PFSK-1 (cell line): ENCODE results near the gene PSMA8.

ENCODE experiments used
- FOXP2 ChIP-seq: optimal IDR thresholded peaks from 2 replicates; pipeline ENCODE3; 2011; ENCODE audit warnings: borderline replicate concordance, control low read depth, inconsistent platforms; ENCODE audit not compliant: insufficient read depth; ENCODE audit errors: extremely low read length, extremely low read depth
- POLR2AphosphoS5 ChIP-seq: IDR thresholded peaks from 2 replicates; pipeline ENCODE4 v1.6.1; 2012; ENCODE audit warnings: low read depth, mild to moderate bottlenecking, control low read depth, low read length, moderate library complexity
- REST ChIP-seq, 2 experiments: IDR thresholded peaks; 2 replicates each; pipeline versions ENCODE4 v1.6.1 to v1.8.0; 2011 to 2012; ENCODE audit warnings: low read depth in 2 of 2, low read length in 2 of 2, control low read depth in 1 of 2, inconsistent platforms in 1 of 2, mild to moderate bottlenecking in 1 of 2, moderate library complexity in 1 of 2; ENCODE audit not compliant: insufficient read depth in 1 of 2
- SIN3A ChIP-seq: IDR thresholded peaks from 2 replicates; pipeline ENCODE4 v1.6.1; 2012; ENCODE audit warnings: mild to moderate bottlenecking, low read length, moderate library complexity, borderline replicate concordance; ENCODE audit not compliant: insufficient read depth
- TAF1 ChIP-seq: IDR thresholded peaks from 2 replicates; pipeline ENCODE4 v1.6.1; 2012; ENCODE audit warnings: low read length, control low read depth, borderline replicate concordance; ENCODE audit not compliant: insufficient read depth

Gene PSMA8

GRCh38 chr18:26127786-26128185, 5.9 kb upstream of the PSMA8 start:
- TF ChIP-seq TAF1 = no peak
- TF ChIP-seq REST (IDR thresholded peaks at IDR 0.05; ENCODE audit: insufficient read depth in 1 of 2, low read depth in 2 of 2, low read length in 2 of 2) = no peak
- no peak for TF ChIP-seq FOXP2
- no peak for TF ChIP-seq SIN3A
- no peak for TF ChIP-seq POLR2AphosphoS5

DNA sequence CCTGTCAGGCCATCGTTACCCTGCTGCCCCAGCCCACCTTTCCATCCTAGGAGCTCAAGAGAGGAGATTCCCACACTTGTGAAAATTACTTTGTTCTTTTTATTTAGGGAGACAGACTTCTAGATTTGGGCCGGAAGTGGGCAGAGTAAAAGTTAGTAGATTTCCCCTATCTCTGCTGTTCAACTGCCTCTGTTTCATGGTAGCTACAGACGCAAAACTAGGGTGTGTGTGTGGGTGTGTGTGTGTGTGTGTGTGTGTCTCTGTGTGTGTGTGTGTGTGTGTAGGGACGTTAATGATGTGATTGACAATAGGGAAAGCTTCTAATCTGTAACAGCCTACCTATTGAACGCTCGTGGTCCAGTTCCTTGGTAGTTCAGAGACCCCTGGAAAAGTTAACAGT, 438 bp downstream of the PSMA8 start:
- TF ChIP-seq REST (IDR thresholded peaks at IDR 0.05; ENCODE audit: insufficient read depth in 1 of 2, low read depth in 2 of 2, low read length in 2 of 2) (no peak), TAF1 (no peak)

DNA sequence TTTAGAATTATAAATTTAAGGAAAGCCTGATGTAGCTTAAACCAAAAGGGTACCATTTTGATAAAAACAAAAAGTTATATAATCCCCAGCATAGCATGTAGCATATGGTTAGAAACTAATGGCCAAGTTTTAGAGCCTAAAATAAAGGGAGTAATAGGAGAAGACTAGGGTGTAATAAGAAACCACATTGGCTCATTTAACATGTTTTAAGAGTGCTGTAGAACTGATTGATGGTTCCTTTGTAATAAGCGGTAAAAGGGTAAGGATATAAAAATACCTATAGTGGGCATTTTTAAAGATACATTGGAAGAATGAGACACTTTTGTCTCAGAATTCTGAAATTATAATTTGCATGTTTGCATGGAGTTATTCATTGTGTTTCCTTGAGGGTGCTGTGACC, 1.9 kb downstream of the PSMA8 start:
- TF ChIP-seq SIN3A = no peak
- TF ChIP-seq POLR2AphosphoS5 = no peak
- no peak for TF ChIP-seq FOXP2
- no peak for TF ChIP-seq REST (IDR thresholded peaks at IDR 0.05; ENCODE audit: insufficient read depth in 1 of 2, low read depth in 2 of 2, low read length in 2 of 2)
- TF ChIP-seq TAF1 = no peak

- TF ChIP-seq TAF1 (no peak), POLR2AphosphoS5 (no peak), FOXP2 (no peak), SIN3A (no peak), REST (IDR thresholded peaks at IDR 0.05; ENCODE audit: insufficient read depth in 1 of 2, low read depth in 2 of 2, low read length in 2 of 2) (no peak)
Observed at GRCh38 chr18:26157326-26157725, 23.7 kb downstream of the PSMA8 start.

- TF ChIP-seq SIN3A = no peak
- TF ChIP-seq REST (IDR thresholded peaks at IDR 0.05; ENCODE audit: insufficient read depth in 1 of 2, low read depth in 2 of 2, low read length in 2 of 2) = no peak
- no peak for TF ChIP-seq TAF1
- no peak for TF ChIP-seq POLR2AphosphoS5
- no peak for TF ChIP-seq FOXP2
Observed at GRCh38 chr18:26159353-26159752, 25.7 kb downstream of the PSMA8 start.
